K562 (cell line): Measurements from ENCODE around the gene ZNF557. TPM values are rescaled to one million over a fixed set of nuclear protein-coding genes. Genes with fewer than 3 reads are reported as not detected.
A peak's percentile ranks its signal among the peaks of the same experiment; 100 is the strongest.

Experiments
- CHD4 ChIP-seq: fragments of 200-600 bp; sonication (generic); IDR thresholded peaks from 3 replicates; pipeline ENCODE4 v1.6.1; 2012; ENCODE audit warnings: low read depth, mild to moderate bottlenecking, mixed read lengths, low read length, inconsistent platforms; ENCODE audit not compliant: insufficient read depth, insufficient replicate concordance, poor library complexity, severe bottlenecking
- ERF ChIP-seq: fragments of 450-650 bp; formaldehyde crosslinking; IDR thresholded peaks from 2 replicates; pipeline ENCODE4 v1.4.0; 2020; ENCODE audit warnings: mild to moderate bottlenecking, mixed read lengths
- ESRRB ChIP-seq: fragments of 250-450 bp; sonication (Bioruptor Pico); IDR thresholded peaks from 2 replicates; pipeline ENCODE4 v1.5.0; 2020; ENCODE audit warnings: mild to moderate bottlenecking, moderate library complexity, borderline replicate concordance
- FOXM1 ChIP-seq, 2 experiments: fragments of 450-650 bp in 1 of 2; sonication (generic) in 1 of 2; formaldehyde crosslinking in 1 of 2; IDR thresholded peaks; 2 replicates each; pipeline versions ENCODE4 v1.6.1 to v1.9.0; 2017 to 2022; ENCODE audit warnings: low read depth in 2 of 2, mild to moderate bottlenecking in 2 of 2, missing genetic modification reagents in 1 of 2, moderate library complexity in 1 of 2
- NR2C2 ChIP-seq, 2 experiments: fragments of 200-800 bp in 1 of 2; sonication (Bioruptor generic) in 1 of 2; sonication (generic) in 1 of 2; formaldehyde crosslinking in 1 of 2; IDR thresholded peaks; 2 replicates each; pipeline versions ENCODE4 v1.6.1 to v1.8.0; 2016 to 2022; ENCODE audit warnings: mild to moderate bottlenecking in 1 of 2, missing compliant biosample characterization in 1 of 2, missing genetic modification characterization in 1 of 2, missing genetic modification reagents in 1 of 2
- POLR2B ChIP-seq: fragments of 450-650 bp; IDR thresholded peaks from 2 replicates; pipeline ENCODE4 v1.6.1; 2018; ENCODE audit warnings: low read depth; ENCODE audit not compliant: partially characterized antibody
- SLC30A9 ChIP-seq: fragments of 250-450 bp; sonication (Bioruptor Pico); IDR thresholded peaks from 2 replicates; pipeline ENCODE4 v1.8.0; 2022; ENCODE audit warnings: mild to moderate bottlenecking, moderate library complexity
- SREBF1 ChIP-seq: fragments of 150-350 bp; IDR thresholded peaks from 2 replicates; pipeline ENCODE4 v1.6.1; 2014; ENCODE audit warnings: antibody characterized with exemption, low read depth, low read length, borderline replicate concordance
- WHSC1 ChIP-seq: IDR thresholded peaks from one replicate; pipeline ENCODE4 v1.6.1; 2012; ENCODE audit warnings: low read length, control low read depth, inconsistent platforms
- ZFX ChIP-seq: sonication (generic); formaldehyde crosslinking; IDR thresholded peaks from 2 replicates; pipeline ENCODE4 v1.8.0; 2022; ENCODE audit warnings: mild to moderate bottlenecking, missing genetic modification reagents, moderate library complexity
- ZNF778 ChIP-seq: fragments of 450-650 bp; formaldehyde crosslinking; IDR thresholded peaks from 2 replicates; pipeline ENCODE4 v1.4.0; 2020; ENCODE audit warnings: mild to moderate bottlenecking, moderate library complexity
- polyA plus RNA-seq, 8 experiments: library from polyadenylated mRNA; depleted of rRNA in 4 of 8; stranded (reverse) in 5 of 8; unstranded in 3 of 8; fragments of >200 nt; fragmentation: Nextera tagmentation in 2 of 8; fragmentation: Illumina TruSeq in 1 of 8; extraction: Ambion mirVana in 2 of 8; extraction: Trizol in 1 of 8; gene quantifications; 2 replicates each; pipeline versions ENCODE4 v1.2.1 to v1.2.3, GENCODE V29; 2011 to 2014; ENCODE audit warnings: inconsistent platforms in 1 of 8, missing spikeins in 1 of 8
- total RNA-seq, 7 experiments: library from RNA; depleted of rRNA in 6 of 7; stranded (reverse); fragments of >200 nt in 6 of 7; fragmentation: Illumina TruSeq in 2 of 7; extraction: Trizol in 2 of 7; gene quantifications; 2 replicates each; pipeline versions ENCODE4 v1.2.1 to v1.2.3, GENCODE V29; 2011 to 2021; ENCODE audit warnings: low replicate concordance in 1 of 7
- TF ChIP-seq, protein P1 (sequence below): fragments of 250-450 bp; sonication (Bioruptor Pico); IDR thresholded peaks from 2 replicates; pipeline ENCODE4 v1.4.0; 2020; ENCODE audit warnings: mild to moderate bottlenecking, moderate library complexity
- TF ChIP-seq, protein P2 (sequence below): fragments of 250-450 bp; sonication (Bioruptor Pico); IDR thresholded peaks from 2 replicates; pipeline ENCODE4 v1.5.0; 2021; ENCODE audit warnings: mild to moderate bottlenecking, borderline replicate concordance
- TF ChIP-seq, protein P3 (sequence below): fragments of 450-650 bp; IDR thresholded peaks from 2 replicates; pipeline ENCODE4 v1.6.1; 2018; ENCODE audit not compliant: partially characterized antibody
- TF ChIP-seq, protein P4 (sequence below), 2 experiments: IDR thresholded peaks; 2 replicates each; pipeline ENCODE4 v1.6.1; 2011; ENCODE audit warnings: borderline replicate concordance in 1 of 2, control low read depth in 1 of 2, low read depth in 1 of 2, low read length in 1 of 2, mild to moderate bottlenecking in 1 of 2, mixed read lengths in 1 of 2, moderate library complexity in 1 of 2; ENCODE audit not compliant: insufficient read depth in 1 of 2, insufficient read length in 1 of 2, poor library complexity in 1 of 2, severe bottlenecking in 1 of 2; ENCODE audit errors: extremely low read depth in 1 of 2

ZNF557 gene
- total and polyA plus RNA-seq, 9 of the 15 experiments (the other 6 are each of a cell fraction or from before 2014, with no cell fraction given): 2.2 to 6.6 (median 4.4) TPM

DNA sequence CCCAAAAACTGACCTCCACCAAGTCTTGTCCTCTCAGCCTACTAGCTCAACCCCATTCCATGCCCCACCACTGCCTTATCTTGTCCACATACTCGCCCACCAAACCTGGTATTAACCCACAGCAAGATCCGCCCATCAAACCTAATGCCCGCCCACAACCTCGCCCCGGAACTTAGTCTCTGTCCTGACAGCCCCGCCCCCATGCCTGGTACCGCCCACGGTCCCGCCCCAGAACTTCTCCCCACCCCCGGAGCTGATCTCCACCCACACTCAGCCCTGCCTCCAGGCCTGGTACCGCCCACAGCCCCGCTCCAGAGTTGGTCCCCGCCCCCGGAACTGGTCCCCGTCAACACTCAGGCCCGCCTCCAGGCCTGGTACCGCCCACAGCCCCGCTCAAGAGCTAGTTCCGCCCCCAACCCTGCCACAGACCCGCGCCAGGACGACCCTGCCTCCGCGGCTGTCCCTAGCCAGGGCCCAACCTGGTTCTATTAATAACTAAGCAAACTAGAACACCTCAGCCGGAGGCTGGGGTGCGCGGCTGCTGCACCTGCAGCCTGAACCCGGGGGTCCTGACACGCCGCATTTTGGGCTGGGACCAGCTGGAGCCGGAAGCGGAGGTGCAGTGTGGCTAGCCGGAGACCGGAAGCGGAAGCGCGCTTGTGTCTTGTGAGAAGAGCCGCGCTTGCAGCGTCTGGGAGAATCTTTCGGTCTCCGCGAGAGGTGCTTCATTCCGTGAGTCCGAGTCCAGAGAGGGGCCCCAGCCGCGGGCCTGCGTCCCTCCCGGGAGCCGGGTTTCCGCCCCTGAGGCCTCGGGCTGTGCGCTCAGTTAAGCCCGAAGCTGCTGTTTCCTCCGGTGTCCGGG lies at the start of gene ZNF557 (continued):
- TF ChIP-seq FOXM1 (IDR thresholded peaks at IDR 0.05; ENCODE audit: low read depth) (no peak), FOXM1 (CRISPR knock-in tag; IDR thresholded peaks at IDR 0.05; ENCODE audit: low read depth) (no peak), ZFX (CRISPR knock-in tag) (peak; percentile 61), ERF (CRISPR knock-in tag) (no peak), SLC30A9 (CRISPR knock-in tag) (no peak), POLR2B (peak; percentile 85), ESRRB (CRISPR knock-in tag) (no peak), WHSC1 (no peak), ZNF778 (CRISPR knock-in tag) (no peak), CHD4 (no peak), NR2C2 (CRISPR knock-in tag; IDR thresholded peaks at IDR 0.05) (no peak), NR2C2 (tag; IDR thresholded peaks at IDR 0.05) (peak; percentile 87), SREBF1 (no peak)
- TF ChIP-seq, protein P1, sequence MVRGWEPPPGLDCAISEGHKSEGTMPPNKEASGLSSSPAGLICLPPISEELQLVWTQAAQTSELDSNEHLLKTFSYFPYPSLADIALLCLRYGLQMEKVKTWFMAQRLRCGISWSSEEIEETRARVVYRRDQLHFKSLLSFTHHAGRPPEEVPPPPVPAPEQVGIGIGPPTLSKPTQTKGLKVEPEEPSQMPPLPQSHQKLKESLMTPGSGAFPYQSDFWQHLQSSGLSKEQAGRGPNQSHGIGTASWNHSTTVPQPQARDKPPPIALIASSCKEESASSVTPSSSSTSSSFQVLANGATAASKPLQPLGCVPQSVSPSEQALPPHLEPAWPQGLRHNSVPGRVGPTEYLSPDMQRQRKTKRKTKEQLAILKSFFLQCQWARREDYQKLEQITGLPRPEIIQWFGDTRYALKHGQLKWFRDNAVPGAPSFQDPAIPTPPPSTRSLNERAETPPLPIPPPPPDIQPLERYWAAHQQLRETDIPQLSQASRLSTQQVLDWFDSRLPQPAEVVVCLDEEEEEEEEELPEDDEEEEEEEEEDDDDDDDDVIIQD (CRISPR knock-in tag): no peak
- TF ChIP-seq, protein P2, sequence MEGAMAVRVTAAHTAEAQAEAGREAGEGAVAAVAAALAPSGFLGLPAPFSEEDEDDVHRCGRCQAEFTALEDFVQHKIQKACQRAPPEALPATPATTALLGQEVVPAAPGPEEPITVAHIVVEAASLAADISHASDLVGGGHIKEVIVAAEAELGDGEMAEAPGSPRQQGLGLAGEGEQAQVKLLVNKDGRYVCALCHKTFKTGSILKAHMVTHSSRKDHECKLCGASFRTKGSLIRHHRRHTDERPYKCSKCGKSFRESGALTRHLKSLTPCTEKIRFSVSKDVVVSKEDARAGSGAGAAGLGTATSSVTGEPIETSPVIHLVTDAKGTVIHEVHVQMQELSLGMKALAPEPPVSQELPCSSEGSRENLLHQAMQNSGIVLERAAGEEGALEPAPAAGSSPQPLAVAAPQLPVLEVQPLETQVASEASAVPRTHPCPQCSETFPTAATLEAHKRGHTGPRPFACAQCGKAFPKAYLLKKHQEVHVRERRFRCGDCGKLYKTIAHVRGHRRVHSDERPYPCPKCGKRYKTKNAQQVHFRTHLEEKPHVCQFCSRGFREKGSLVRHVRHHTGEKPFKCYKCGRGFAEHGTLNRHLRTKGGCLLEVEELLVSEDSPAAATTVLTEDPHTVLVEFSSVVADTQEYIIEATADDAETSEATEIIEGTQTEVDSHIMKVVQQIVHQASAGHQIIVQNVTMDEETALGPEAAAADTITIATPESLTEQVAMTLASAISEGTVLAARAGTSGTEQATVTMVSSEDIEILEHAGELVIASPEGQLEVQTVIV (CRISPR knock-in tag): no peak
- TF ChIP-seq, protein P3, sequence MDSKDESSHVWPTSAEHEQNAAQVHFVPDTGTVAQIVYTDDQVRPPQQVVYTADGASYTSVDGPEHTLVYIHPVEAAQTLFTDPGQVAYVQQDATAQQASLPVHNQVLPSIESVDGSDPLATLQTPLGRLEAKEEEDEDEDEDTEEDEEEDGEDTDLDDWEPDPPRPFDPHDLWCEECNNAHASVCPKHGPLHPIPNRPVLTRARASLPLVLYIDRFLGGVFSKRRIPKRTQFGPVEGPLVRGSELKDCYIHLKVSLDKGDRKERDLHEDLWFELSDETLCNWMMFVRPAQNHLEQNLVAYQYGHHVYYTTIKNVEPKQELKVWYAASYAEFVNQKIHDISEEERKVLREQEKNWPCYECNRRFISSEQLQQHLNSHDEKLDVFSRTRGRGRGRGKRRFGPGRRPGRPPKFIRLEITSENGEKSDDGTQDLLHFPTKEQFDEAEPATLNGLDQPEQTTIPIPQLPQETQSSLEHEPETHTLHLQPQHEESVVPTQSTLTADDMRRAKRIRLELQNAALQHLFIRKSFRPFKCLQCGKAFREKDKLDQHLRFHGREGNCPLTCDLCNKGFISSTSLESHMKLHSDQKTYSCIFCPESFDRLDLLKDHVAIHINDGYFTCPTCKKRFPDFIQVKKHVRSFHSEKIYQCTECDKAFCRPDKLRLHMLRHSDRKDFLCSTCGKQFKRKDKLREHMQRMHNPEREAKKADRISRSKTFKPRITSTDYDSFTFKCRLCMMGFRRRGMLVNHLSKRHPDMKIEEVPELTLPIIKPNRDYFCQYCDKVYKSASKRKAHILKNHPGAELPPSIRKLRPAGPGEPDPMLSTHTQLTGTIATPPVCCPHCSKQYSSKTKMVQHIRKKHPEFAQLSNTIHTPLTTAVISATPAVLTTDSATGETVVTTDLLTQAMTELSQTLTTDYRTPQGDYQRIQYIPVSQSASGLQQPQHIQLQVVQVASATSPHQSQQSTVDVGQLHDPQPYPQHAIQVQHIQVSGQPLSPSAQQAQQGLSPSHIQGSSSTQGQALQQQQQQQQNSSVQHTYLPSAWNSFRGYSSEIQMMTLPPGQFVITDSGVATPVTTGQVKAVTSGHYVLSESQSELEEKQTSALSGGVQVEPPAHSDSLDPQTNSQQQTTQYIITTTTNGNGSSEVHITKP: no peak
- TF ChIP-seq, protein P4, sequence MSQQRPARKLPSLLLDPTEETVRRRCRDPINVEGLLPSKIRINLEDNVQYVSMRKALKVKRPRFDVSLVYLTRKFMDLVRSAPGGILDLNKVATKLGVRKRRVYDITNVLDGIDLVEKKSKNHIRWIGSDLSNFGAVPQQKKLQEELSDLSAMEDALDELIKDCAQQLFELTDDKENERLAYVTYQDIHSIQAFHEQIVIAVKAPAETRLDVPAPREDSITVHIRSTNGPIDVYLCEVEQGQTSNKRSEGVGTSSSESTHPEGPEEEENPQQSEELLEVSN (IDR thresholded peaks at IDR 0.05; ENCODE audit: borderline replicate concordance in 1 of 2, extremely low read depth in 1 of 2, insufficient read depth in 1 of 2, insufficient read length in 1 of 2, low read depth in 1 of 2, low read length in 1 of 2, poor library complexity in 1 of 2, severe bottlenecking in 1 of 2): peak in 1 of 2 experiments; percentile 31
